Measurements from ENCODE around the gene FOCAD.

Gene FOCAD

GRCh38 chr9:20683351-20684034, 566 bp upstream of the FOCAD start:
- peak; percentile 78 for DNase-seq (ENCODE audit: low read depth)
- no peak for TF ChIP-seq CTCF (conservative IDR thresholded peaks at IDR 0.05; ENCODE audit: low read length)
- H3K4me3 ChIP-seq (ENCODE audit: low read length) = peak overlapping the region; percentile 69

DNA sequence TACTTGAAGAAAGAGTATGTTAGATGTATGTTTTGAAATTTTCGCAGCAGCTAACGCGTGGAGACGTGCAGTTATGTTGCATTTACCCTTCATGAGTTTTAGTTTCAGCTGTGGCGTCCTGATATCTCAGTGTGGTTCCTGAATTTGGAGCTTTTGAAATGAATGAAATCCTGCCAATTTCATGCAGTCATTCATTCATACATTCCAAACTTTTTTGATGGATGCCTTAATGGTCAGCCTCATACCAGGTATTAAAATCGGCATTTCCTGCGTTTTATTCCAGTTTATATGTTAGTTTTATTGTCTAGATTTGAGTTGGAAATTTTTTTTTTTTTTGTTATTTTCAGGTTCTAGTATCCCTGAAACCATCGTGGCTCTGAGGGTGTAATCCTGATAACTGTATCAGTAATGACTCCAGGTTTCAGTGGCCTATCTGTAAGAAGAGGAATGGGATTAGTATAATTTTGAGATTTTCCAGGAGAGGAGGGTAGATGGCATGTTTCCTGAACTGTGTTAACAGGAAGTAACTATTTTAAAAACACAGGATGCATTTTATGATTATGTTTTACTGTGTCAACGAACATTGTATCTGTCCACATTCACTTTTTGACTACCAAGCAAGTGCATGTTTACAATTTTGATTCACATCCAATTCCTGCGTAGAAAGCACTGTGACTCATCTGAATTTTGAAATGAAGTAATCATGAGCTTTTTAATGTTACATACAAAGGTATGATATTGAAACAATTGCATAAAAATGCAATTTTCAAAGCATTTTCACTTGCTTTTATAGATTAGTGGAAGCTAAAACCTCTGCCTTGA, 1.0 kb downstream of the FOCAD start:
- TF ChIP-seq CTCF (conservative IDR thresholded peaks at IDR 0.05; ENCODE audit: low read length) = no peak
- peak; percentile 74 for DNase-seq (ENCODE audit: low read depth)
- peak overlapping the region; percentile 87 for H3K4me3 ChIP-seq (ENCODE audit: low read length)

- DNase-seq (ENCODE audit: low read depth) = no peak
- H3K4me3 ChIP-seq (ENCODE audit: low read length) = no peak overlapping the region; the same call in 1 of the 2 replicates
- TF ChIP-seq CTCF (conservative IDR thresholded peaks at IDR 0.05; ENCODE audit: low read length) = no peak
Observed at GRCh38 chr9:20685769-20686168, 1.7 kb downstream of the FOCAD start.

GRCh38 chr9:20689833-20690232, 5.8 kb downstream of the FOCAD start:
- no peak for TF ChIP-seq CTCF (conservative IDR thresholded peaks at IDR 0.05; ENCODE audit: low read length)
- H3K4me3 ChIP-seq (ENCODE audit: low read length) = no peak overlapping the region
- DNase-seq (ENCODE audit: low read depth) = no peak

DNA sequence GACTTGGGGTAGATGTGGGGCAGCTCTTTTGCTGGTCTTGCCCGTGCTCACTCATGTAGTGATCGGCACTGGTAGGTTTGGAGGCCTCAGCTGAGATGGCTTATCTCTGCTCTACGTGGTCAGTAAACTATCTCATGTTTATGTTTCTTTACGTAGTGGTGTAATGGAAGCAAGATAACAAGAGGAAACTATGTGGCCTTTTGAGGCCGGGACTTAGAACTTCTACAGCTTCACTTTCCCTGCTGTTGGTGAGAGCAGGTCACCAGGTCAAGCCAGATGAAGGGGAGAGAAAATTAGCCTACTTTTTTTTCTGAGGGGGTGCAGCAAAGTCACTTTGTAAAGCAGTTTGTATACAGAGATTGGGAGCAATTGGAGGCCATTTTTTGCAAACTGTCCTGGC, 8.5 kb downstream of the FOCAD start:
- no peak for DNase-seq (ENCODE audit: low read depth)
- no peak for TF ChIP-seq CTCF (conservative IDR thresholded peaks at IDR 0.05; ENCODE audit: low read length)
- H3K4me3 ChIP-seq (ENCODE audit: low read length) = no peak overlapping the region

DNA sequence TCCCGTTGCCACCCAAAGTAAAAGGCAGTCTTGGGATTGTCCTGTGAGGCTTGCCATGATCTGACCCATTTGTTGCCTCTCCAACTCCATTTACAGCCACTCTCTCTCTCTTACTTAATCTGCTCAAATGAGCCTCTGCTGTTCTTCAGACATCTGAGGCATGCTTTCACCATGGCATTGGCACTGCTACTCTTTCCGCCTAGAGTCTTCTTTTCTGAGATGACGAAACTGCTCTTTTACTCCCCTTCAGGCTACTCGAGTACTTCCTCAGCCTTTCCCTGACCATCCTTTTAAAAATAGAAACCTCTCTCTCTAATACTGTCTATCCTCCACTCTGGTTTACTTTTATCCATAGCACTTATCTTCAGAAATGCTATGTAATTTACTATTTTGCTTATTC, 9.0 kb downstream of the FOCAD start:
- DNase-seq (ENCODE audit: low read depth) = peak; percentile 45
- H3K4me3 ChIP-seq (ENCODE audit: low read length) = no peak overlapping the region

More for the DNA sequence above, 9.0 kb downstream of the FOCAD start:
- no peak for TF ChIP-seq CTCF (conservative IDR thresholded peaks at IDR 0.05; ENCODE audit: low read length)
